Thyroid gland (tissue), 4 donors: ENCODE data around the gene CEP83. TPM values are rescaled to one million over a fixed set of nuclear protein-coding genes. Genes with fewer than 3 reads are reported as not detected.
"Not testable (repeated sequence)": the region's sequence is repeated elsewhere in the genome, so short reads cannot be mapped to it uniquely, and the experiment has no call there.

ENCODE experiments used
- DNase-seq, 2 donors: peaks; one replicate each; pipeline ENCODE4 v3.0.0-alpha.2; 2019
- H3K27ac ChIP-seq, 3 donors: fragments of 200-600 bp; sonication (generic); 1 replicate in 2 of 3; 2 replicates in 1 of 3; pipeline ENCODE4 v1.5.1; 2016 to 2019; ENCODE audit warnings: mild to moderate bottlenecking in 1 of 3, moderate library complexity in 1 of 3
- H3K27me3 ChIP-seq: fragments of 200-600 bp; sonication (generic); one replicate; pipeline ENCODE4 v1.5.1; 2019
- H3K36me3 ChIP-seq, 2 donors: fragments of 200-600 bp; sonication (generic); one replicate each; pipeline ENCODE4 v1.5.1; 2016 to 2019
- H3K4me1 ChIP-seq, 2 donors: fragments of 200-600 bp; sonication (generic); one replicate each; pipeline ENCODE4 v1.5.1; 2017 to 2019
- H3K4me3 ChIP-seq, 3 donors: fragments of 200-600 bp; sonication (generic); replicated peaks in 1 of 3; 1 replicate in 2 of 3; 2 replicates in 1 of 3; pipeline ENCODE4 v1.5.1; 2016; ENCODE audit warnings: mild to moderate bottlenecking in 1 of 3
- H3K9me3 ChIP-seq: fragments of 200-600 bp; sonication (generic); one replicate; pipeline ENCODE4 v1.5.1; 2017
- CTCF ChIP-seq, 6 experiments: fragments of 200-600 bp in 3 of 6; fragments of 450-650 bp in 3 of 6; sonication (generic) in 3 of 6; IDR thresholded peaks; one replicate each; pipeline ENCODE4 v1.5.1; 2016 to 2019; ENCODE audit warnings: antibody characterized with exemption in 6 of 6, mild to moderate bottlenecking in 2 of 6, inconsistent platforms in 1 of 6, moderate library complexity in 1 of 6
- POLR2A ChIP-seq, 2 donors: fragments of 450-650 bp; IDR thresholded peaks; one replicate each; pipeline ENCODE4 v1.6.1; 2017; ENCODE audit warnings: antibody characterized with exemption in 2 of 2, mild to moderate bottlenecking in 2 of 2, moderate library complexity in 1 of 2
- WGBS, 2 donors: methylation state at CpG; one replicate each; pipeline ENCODE4 v1.1.5; 2017; 5-methylcytosine and 5-hydroxymethylcytosine counted together
- intact Hi-C: fragments of 100-400 bp; cut with DNase I; formaldehyde crosslinking; loops from one replicate; pipeline ENCODE4 v1.15.1; 2023
- total RNA-seq, 4 donors: library from RNA; depleted of rRNA; stranded (reverse); fragments of >200 nt; gene quantifications; one replicate each; pipeline ENCODE4 v1.2.3, GENCODE V29; 2016

The CEP83 gene
- total RNA-seq, 4 donors from 2014 or later, result 24.1 to 41.9 (median 29.4) TPM

GRCh38 chr12:94416613-94417012 lies 43.1 kb downstream of the CEP83 start:
- Histone ChIP-seq H3K4me3 (no peak overlapping the region), H3K27me3 (no peaks in the 10 kb centered on the region), H3K36me3 (no peaks in the 10 kb centered on the region), H3K4me1 (no peaks in the 10 kb centered on the region), H3K9me3 (no peaks in the 10 kb centered on the region), H3K27ac (no peak overlapping the region)
- TF ChIP-seq CTCF (IDR thresholded peaks at IDR 0.05) (no peak), POLR2A (IDR thresholded peaks at IDR 0.05) (no peak)
- WGBS, 2 donors, result 93 to 97% methylated on average over 2 of the region's 2 CpGs
- no peak for DNase-seq
- intact Hi-C loops, result no loop called here

- Histone ChIP-seq H3K4me3 (no peak overlapping the region), H3K36me3 (no peaks in the 10 kb centered on the region), H3K27ac (no peak overlapping the region), H3K4me1 (no peaks in the 10 kb centered on the region), H3K9me3 (no peaks in the 10 kb centered on the region), H3K27me3 (no peaks in the 10 kb centered on the region)
- TF ChIP-seq POLR2A (IDR thresholded peaks at IDR 0.05) (no peak), CTCF (IDR thresholded peaks at IDR 0.05) (no peak)
- intact Hi-C loops, result no loop called here
- DNase-seq, result no peak
These were observed 44.6 kb downstream of the CEP83 start for GRCh38 chr12:94415066-94415465.

- Histone ChIP-seq H3K4me3 (no peak overlapping the region), H3K9me3 (no peaks in the 10 kb centered on the region), H3K36me3 (no peaks in the 10 kb centered on the region), H3K27me3 (no peaks in the 10 kb centered on the region), H3K4me1 (peaks cover 10% of the 10 kb centered on the region in 2 donors), H3K27ac (peak overlapping the region in 2 of 3 donors; percentile 32 to 50)
- DNase-seq, result no peak
- WGBS, 2 donors, result 68 to 83% methylated on average over 3 of the region's 3 CpGs
- TF ChIP-seq POLR2A (IDR thresholded peaks at IDR 0.05), result no peak
- intact Hi-C loops, result no loop called here
These were observed 54.1 kb downstream of the CEP83 start for GRCh38 chr12:94405413-94406116.

- TF ChIP-seq CTCF (IDR thresholded peaks at IDR 0.05), result no peak
- TF ChIP-seq POLR2A (IDR thresholded peaks at IDR 0.05), result no peak
- Histone ChIP-seq H3K9me3 (no peaks in the 10 kb centered on the region), H3K27ac (peak overlapping the region in 1 of 3 donors; percentile 50), H3K4me1 (peaks cover 10% of the 10 kb centered on the region in 2 donors), H3K27me3 (no peaks in the 10 kb centered on the region), H3K36me3 (no peaks in the 10 kb centered on the region), H3K4me3 (no peak overlapping the region)
- 87% methylated on average over 2 of the region's 2 CpGs for WGBS, 2 donors
- no peak for DNase-seq
- intact Hi-C loops, result no loop called here
These were observed 54.8 kb downstream of the CEP83 start for GRCh38 chr12:94404854-94405253.

- no peak for DNase-seq
- H3K4me3 ChIP-seq, result no peak overlapping the region
- peaks cover 10% of the 10 kb centered on the region in 2 donors for H3K4me1 ChIP-seq
- H3K9me3 ChIP-seq, result no peaks in the 10 kb centered on the region
- intact Hi-C loops, result no loop called here
- no peak for TF ChIP-seq POLR2A (IDR thresholded peaks at IDR 0.05)
- no peak for TF ChIP-seq CTCF (IDR thresholded peaks at IDR 0.05)
- no peaks in the 10 kb centered on the region for H3K27me3 ChIP-seq
- H3K27ac ChIP-seq, result no peak overlapping the region
- 80 to 92% methylated on average over 2 of the region's 2 CpGs for WGBS, 2 donors
- H3K36me3 ChIP-seq, result no peaks in the 10 kb centered on the region
These were observed 58.3 kb downstream of the CEP83 start for GRCh38 chr12:94401326-94401725.

GRCh38 chr12:94398685-94399084 lies 61.0 kb downstream of the CEP83 start:
- H3K4me1 ChIP-seq, DNase-seq, H3K36me3 ChIP-seq, H3K27ac ChIP-seq, H3K9me3 ChIP-seq, H3K4me3 ChIP-seq, intact Hi-C loops, H3K27me3 ChIP-seq: not testable (repeated sequence)
- WGBS, 2 donors, result 95 to 96% methylated on average over 5 of the region's 5 CpGs
